HL-60/S4 treated with phorbol 12-myristate 13-acetate at 8.2 ng/mL for 4 days and 3 days (cell line): ENCODE measurements around the gene CFAP299.

Experiments used
- in situ Hi-C: fragments of 300-500 bp; cut with MboI; formaldehyde crosslinking; loops from 2 replicates; pipeline ENCODE4 v1.15.0; 2022; ENCODE audit warnings: low sequenced_read_pairs

The CFAP299 gene

DNA sequence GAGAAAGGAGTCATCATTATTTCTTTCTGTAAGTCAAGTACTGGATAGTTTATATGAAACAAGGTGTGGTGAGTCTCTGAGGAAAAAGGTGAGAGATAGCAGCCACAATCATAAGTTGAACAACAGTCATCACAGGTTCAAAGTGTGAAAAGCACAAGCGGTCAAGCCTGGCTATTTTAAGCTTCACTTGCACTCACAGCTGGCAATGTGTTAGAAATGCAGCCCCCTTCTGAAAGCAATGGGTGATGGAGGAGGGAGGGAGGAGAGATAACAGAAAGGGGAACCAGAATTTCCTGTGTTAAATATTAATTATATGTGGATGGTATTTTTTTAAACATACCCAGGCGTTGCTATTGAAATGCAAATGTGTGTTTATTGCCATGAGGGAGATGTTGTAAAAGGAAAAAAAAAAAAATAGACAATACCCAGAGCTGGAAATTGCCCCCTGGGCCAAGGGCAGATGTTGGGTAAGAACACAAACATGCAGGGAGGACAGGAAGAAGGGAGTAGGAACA, 668.1 kb downstream of the CFAP299 start:
- in situ Hi-C loops, result no loop called here

DNA sequence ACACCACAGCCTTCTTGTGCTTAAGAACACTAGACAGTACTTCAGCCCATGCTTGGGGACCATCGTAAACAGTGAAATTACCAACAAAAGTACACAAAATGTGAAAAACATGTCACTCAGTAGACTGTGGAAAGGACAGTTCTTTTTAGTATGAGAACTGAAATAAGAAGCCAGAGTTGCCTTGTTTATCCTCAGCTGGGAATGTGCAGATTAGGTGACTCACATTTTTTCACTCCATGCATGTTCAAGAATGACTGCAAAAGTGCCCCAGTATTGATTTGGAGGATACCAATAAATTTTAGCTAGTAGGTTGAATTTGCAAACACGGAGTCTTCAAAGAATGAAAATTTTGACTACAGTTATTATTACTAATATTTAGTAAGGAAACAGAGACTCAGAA, 671.9 kb downstream of the CFAP299 start:
- in situ Hi-C loops, result no loop called here
